Loucy (cell line): ENCODE results near the gene RNF41.

ENCODE experiments used
- H2AFZ ChIP-seq: fragments of 200-600 bp; sonication (generic); 2 replicates; pipeline ENCODE4 v1.6.0; 2016; ENCODE audit warnings: antibody characterized with exemption, mild to moderate bottlenecking, low read length, moderate library complexity
- H3F3A ChIP-seq: fragments of 200-600 bp; 2 replicates; pipeline ENCODE4 v1.6.0; 2016; ENCODE audit warnings: antibody characterized with exemption, low read depth, mild to moderate bottlenecking
- H3K27me3 ChIP-seq: fragments of 200-600 bp; sonication (generic); 2 replicates; pipeline ENCODE4 v1.6.1; 2014; ENCODE audit warnings: low read length, mild to moderate bottlenecking; ENCODE audit not compliant: insufficient read depth, poor library complexity, severe bottlenecking
- H3K36me3 ChIP-seq: fragments of 200-600 bp; sonication (generic); 2 replicates; pipeline ENCODE4 v1.6.1; 2016; ENCODE audit warnings: low read length; ENCODE audit not compliant: insufficient read depth
- H3K4me1 ChIP-seq: fragments of 200-600 bp; sonication (generic); 2 replicates; pipeline ENCODE4 v1.5.1; 2014; ENCODE audit warnings: low read length, mild to moderate bottlenecking; ENCODE audit not compliant: insufficient read depth, poor library complexity, severe bottlenecking
- H3K4me2 ChIP-seq: fragments of 200-600 bp; sonication (generic); 2 replicates; pipeline ENCODE4 v1.6.0; 2014; ENCODE audit warnings: antibody characterized with exemption, low read length, low read depth, mild to moderate bottlenecking; ENCODE audit not compliant: poor library complexity, severe bottlenecking
- H3K4me3 ChIP-seq: fragments of 200-600 bp; sonication (generic); 2 replicates; pipeline ENCODE4 v1.5.1; 2014; ENCODE audit warnings: low read length, mild to moderate bottlenecking, mixed read lengths; ENCODE audit not compliant: poor library complexity, severe bottlenecking
- H3K79me2 ChIP-seq: fragments of 200-600 bp; sonication (generic); 2 replicates; pipeline ENCODE4 v1.6.1; 2014; ENCODE audit warnings: low read length; ENCODE audit not compliant: insufficient read depth
- H3K9ac ChIP-seq: fragments of 200-600 bp; sonication (generic); 2 replicates; pipeline ENCODE4 v1.6.0; 2014; ENCODE audit warnings: mild to moderate bottlenecking, low read depth, low read length, moderate library complexity; ENCODE audit not compliant: poor library complexity, severe bottlenecking
- H3K9me2 ChIP-seq: fragments of 200-600 bp; sonication (generic); replicated peaks from 2 replicates; pipeline ENCODE4 v1.6.1; 2016; ENCODE audit warnings: low read depth, low read length, mixed read lengths
- H3K9me3 ChIP-seq: fragments of 200-600 bp; sonication (generic); 2 replicates; pipeline ENCODE4 v1.6.1; 2014; ENCODE audit warnings: mild to moderate bottlenecking, antibody characterized with exemption, low read length, low read depth; ENCODE audit not compliant: insufficient read depth
- H4K20me1 ChIP-seq: fragments of 200-600 bp; sonication (generic); 2 replicates; pipeline ENCODE4 v1.6.0; 2014; ENCODE audit warnings: antibody characterized with exemption, low read length, mild to moderate bottlenecking; ENCODE audit not compliant: insufficient read depth, poor library complexity, severe bottlenecking
- EZH2phosphoT487 ChIP-seq: fragments of 200-600 bp; IDR thresholded peaks from 2 replicates; pipeline ENCODE4 v1.6.1; 2018; ENCODE audit warnings: antibody characterized with exemption, mild to moderate bottlenecking, moderate library complexity, borderline replicate concordance
- TF ChIP-seq, protein P1 (sequence below): fragments of 200-600 bp; sonication (generic); conservative IDR thresholded peaks from 2 replicates; pipeline ENCODE4 v1.5.1; 2014; ENCODE audit warnings: mild to moderate bottlenecking, antibody characterized with exemption, low read length

The RNF41 gene

DNA sequence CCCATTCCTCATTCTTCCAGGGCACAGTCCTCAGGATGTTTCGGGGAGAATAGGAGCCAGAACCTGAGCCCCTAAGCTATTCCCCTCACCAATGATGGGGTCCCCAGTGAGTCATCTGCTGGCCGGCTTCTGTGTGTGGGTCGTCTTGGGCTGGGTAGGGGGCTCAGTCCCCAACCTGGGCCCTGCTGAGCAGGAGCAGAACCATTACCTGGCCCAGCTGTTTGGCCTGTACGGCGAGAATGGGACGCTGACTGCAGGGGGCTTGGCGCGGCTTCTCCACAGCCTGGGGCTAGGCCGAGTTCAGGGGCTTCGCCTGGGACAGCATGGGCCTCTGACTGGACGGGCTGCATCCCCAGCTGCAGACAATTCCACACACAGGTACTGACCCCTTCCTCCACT is 9.5 kb upstream of the RNF41 start:
- peaks cover 3% of the 10 kb centered on the region for H3K4me1 ChIP-seq
- no peaks in the 10 kb centered on the region for H3K79me2 ChIP-seq
- no peak overlapping the region for H3K9ac ChIP-seq
- H3K9me3 ChIP-seq = no peaks in the 10 kb centered on the region
- H3K4me3 ChIP-seq = no peak overlapping the region
- TF ChIP-seq, protein P1, sequence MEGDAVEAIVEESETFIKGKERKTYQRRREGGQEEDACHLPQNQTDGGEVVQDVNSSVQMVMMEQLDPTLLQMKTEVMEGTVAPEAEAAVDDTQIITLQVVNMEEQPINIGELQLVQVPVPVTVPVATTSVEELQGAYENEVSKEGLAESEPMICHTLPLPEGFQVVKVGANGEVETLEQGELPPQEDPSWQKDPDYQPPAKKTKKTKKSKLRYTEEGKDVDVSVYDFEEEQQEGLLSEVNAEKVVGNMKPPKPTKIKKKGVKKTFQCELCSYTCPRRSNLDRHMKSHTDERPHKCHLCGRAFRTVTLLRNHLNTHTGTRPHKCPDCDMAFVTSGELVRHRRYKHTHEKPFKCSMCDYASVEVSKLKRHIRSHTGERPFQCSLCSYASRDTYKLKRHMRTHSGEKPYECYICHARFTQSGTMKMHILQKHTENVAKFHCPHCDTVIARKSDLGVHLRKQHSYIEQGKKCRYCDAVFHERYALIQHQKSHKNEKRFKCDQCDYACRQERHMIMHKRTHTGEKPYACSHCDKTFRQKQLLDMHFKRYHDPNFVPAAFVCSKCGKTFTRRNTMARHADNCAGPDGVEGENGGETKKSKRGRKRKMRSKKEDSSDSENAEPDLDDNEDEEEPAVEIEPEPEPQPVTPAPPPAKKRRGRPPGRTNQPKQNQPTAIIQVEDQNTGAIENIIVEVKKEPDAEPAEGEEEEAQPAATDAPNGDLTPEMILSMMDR = no peak
- TF ChIP-seq EZH2phosphoT487 = no peak
- H2AFZ ChIP-seq = no peak overlapping the region
- H3F3A ChIP-seq = no peaks in the 10 kb centered on the region
- no peak overlapping the region for H3K4me2 ChIP-seq
- peaks cover 2% of the 10 kb centered on the region; the same call in 1 of the 2 replicates for H3K36me3 ChIP-seq
- H3K9me2 ChIP-seq = no peaks in the 10 kb centered on the region
- H4K20me1 ChIP-seq = no peaks in the 10 kb centered on the region
- H3K27me3 ChIP-seq = no peaks in the 10 kb centered on the region

DNA sequence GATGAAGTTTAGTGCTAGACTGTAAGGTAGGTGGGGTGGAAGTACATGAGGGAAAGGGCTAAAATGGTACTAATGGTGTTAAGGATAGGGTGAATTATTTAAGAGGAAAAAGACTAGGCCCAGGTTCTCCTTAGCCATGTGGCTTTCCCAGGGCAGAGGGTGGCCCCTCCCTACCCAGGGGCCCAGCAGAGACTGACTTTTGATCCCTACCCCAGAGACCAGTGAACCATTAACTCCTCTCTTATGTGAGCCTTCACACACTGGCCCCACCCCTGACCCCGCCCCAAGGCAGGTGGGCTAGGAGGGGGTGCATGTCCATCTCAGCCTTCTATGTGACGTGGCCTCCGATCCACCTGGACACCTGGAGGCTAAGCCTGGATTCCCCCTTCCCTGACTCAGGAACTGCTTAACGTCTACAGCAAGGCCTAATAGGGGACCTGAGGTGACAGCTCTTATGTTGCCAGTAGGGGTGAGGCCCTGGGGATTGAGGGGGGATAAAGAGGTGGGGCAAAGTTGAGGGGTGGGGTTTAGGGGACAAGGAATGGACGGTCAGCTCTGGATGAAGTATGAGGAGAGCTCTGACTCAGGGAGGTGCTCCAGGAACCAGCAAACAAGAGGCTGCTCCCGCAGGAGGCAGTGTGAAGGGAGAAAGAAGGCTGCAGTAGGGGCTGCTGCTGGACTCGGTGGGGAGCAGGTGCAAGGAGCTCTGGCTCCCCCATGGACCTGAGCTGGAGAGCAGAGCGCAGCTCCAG is 8.9 kb upstream of the RNF41 start:
- Histone ChIP-seq H3K4me2 (no peak overlapping the region), H3K9me3 (no peaks in the 10 kb centered on the region), H3F3A (no peaks in the 10 kb centered on the region), H3K4me1 (peaks cover 3% of the 10 kb centered on the region), H3K9me2 (no peaks in the 10 kb centered on the region), H2AFZ (no peak overlapping the region), H4K20me1 (no peaks in the 10 kb centered on the region), H3K27me3 (no peaks in the 10 kb centered on the region), H3K79me2 (no peaks in the 10 kb centered on the region), H3K4me3 (no peak overlapping the region), H3K9ac (no peak overlapping the region), H3K36me3 (no peaks in the 10 kb centered on the region)
- TF ChIP-seq, protein P1 = no peak
- TF ChIP-seq EZH2phosphoT487 = no peak

DNA sequence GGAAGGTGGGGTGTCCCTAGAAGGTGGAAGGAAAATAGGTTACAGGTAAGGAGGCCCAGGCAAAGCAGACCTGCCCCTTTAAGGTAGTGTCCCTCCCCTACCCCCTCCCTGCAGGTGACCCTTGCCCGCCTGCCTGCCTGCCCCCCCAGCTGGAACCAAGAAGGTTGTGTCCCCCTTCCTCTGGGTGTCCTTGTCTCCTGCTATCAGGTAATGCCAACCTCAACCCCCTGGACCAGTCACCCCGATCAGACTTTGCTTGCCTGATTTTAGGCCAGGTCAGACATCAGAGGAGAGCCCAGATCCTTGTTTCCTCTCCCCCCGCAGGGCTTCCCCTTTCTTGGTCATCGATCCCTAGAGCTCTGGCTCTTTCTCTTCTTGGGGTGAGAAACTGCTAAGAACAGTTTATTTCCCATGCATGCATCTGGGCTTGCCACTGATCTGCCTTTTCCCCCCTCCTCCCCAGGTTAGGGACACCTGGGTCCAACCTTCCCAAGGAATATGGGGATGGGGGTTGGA is 8.3 kb upstream of the RNF41 start, which contains the start of gene SLC39A5:
Gene SLC39A5, plus strand, starts transcription at position 136 of the 516 bp plus-strand sequence. CDS start 1,224 bp downstream, outside the sequence.
- H3K9me2 ChIP-seq = no peaks in the 10 kb centered on the region
- H3K27me3 ChIP-seq = no peaks in the 10 kb centered on the region
- peaks cover 7% of the 10 kb centered on the region for H3K4me1 ChIP-seq
- no peaks in the 10 kb centered on the region; the same call in 1 of the 2 replicates for H3K79me2 ChIP-seq
- H3K36me3 ChIP-seq = no peaks in the 10 kb centered on the region
- no peak within 1 kb of the TSS for H3K4me3 ChIP-seq
- TF ChIP-seq, protein P1 = no peak
- TF ChIP-seq EZH2phosphoT487 = no peak
- H2AFZ ChIP-seq = no peak within 1 kb of the TSS
- H3F3A ChIP-seq = no peaks in the 10 kb centered on the region
- H4K20me1 ChIP-seq = no peaks in the 10 kb centered on the region
- H3K9ac ChIP-seq = no peak within 1 kb of the TSS
- H3K9me3 ChIP-seq = no peaks in the 10 kb centered on the region
- no peak within 1 kb of the TSS for H3K4me2 ChIP-seq
